IMR-90 (cell line): ENCODE measurements around the gene FAHD1.

ENCODE experiments used
- CTCF ChIP-seq: conservative IDR thresholded peaks from 2 replicates; pipeline ENCODE4 v1.5.1; 2012; ENCODE audit warnings: mild to moderate bottlenecking, low read depth, low read length, improper control_type of control experiment
- POLR2A ChIP-seq: IDR thresholded peaks from 2 replicates; pipeline ENCODE4 v1.6.1; 2012; ENCODE audit warnings: mild to moderate bottlenecking, low read depth, low read length

- TF ChIP-seq POLR2A (no peak), CTCF (no peak)
Observed at GRCh38 chr16:1877089-1877488, 50.1 kb downstream of the FAHD1 start.
